Left forelimb (tissue), 1 donor: ENCODE results near the gene CTNNB1.
"Not testable (repeated sequence)": the region's sequence is repeated elsewhere in the genome, so short reads cannot be mapped to it uniquely, and the experiment has no call there.

Experiments used
- DNase-seq: peaks from one replicate; pipeline ENCODE4 v3.0.0-alpha.2; 2018; ENCODE audit warnings: low spot score

CTNNB1 gene

DNA sequence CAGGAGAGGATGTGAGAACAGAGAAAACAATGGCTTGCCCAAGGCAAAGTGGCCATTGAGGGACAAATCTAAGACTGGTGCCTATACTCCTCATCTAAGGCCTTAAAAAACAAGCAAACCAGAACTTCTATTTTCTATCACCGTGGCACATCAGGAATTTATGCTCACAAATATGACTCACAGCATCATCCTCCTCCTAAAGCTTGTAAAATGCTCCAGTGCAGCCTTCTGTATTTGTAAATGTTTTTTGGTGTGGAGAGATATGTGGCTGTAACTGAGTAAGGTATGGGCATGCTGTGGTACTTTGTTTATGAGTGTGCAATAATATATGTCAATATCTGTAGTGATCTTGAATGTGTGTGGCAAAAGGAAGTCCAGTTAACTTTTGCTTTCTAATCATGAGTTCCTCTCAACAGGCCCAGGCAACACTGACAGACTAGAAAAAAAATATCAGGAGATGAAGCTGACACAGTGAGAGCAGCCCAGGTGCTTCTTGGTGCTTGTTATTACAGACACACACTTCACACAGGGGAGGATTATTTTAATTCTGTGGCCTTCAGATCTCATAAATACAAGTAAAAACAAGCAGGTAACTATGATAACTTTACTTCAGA is 60.3 kb downstream of the CTNNB1 start:
- DNase-seq = no peak

DNA sequence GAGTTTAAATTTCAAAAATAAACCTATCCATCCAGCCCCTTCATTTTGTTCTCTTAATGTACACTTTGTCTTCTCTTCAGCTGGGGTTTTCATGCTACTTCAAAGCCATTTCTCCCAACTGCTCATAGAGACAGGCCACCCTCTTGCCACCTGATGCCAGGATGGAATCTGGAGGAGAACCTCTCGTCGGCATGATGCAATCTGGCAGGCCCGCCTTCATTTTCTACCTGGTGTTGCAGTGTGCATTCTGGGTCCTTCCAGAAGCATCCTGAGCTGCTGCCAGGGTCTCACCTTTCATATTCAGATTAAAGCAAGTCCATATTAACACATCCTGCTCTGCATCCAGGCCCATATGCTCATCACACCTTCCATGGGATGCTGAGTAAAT is 60.8 kb downstream of the CTNNB1 start:
- DNase-seq = no peak

DNA sequence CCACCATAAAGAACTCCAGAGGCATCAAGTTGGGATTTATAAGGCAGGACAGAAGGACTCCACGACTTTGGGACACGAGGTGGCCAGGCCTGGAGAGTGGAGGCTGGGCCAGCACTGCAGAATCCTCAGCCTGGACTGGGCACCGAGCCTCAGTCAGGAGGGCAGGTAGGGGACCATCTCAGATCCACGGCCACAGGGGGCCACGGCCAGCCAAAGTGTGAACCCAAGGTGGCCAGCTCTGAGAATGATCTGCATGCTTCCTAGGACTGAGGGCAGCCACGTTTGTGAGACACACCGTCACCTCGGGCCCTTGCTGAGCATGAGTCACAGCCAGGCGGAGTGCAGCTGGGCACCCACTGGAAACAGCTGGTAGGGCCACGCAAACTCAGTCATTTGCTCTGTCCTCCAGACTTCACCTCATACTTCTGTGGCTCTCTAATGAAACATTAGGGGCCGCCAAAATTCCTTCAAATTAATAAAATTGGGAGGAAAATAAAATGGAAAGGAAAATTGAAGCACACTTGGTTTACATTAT is 65.8 kb downstream of the CTNNB1 start:
- no peak for DNase-seq

DNA sequence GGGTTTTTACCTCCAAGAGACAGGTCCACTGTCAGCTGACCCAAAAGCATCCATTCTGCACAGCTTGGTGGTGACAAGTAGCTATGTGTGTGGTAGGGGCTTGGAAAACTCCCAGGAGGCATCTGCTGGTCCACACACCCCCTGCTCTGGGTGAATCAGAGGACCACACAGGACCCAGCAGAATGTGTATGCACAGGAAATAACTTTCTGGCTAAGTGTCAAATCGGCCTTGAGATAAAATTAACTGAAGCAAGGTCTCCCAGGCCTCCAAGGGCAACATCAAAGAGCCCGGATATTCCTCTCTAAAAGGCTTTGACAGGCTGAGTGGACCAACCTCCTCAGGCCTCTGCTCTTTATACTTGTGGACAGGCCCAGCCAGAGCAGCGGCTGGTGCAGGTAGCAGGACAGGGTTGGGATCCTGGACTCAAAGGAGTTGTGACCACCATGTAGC is 66.5 kb downstream of the CTNNB1 start:
- no peak for DNase-seq

DNA sequence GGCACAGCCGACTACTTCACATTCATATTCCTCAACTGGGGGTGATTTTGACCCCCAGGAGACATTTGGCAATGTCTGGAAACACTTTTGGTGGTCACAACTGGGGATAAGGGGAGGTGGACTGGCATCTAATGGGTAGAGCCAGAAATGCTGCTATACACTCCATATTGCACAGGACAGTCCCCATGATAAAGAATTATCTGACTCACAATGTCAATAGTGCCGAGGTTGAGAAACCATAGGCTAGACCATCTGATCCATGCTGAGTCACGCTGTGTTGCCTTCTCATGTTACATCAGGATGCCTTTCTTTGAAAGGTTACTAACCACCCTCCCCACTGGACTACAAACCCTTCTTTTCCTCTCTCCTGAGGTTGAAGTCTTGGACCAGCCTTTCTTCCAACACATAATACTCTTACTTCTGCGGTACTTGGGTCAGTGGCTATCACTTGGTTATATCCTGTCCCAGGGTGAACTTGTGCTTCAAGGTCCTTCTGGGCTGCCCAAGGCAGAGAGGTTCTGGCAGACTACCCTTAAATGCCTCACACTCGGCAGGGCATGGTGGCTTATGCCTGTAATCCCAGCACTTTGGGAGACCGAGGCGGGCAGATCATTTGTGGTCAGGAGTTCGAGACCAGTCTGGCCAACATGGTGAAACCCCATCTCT is 68.8 kb downstream of the CTNNB1 start:
- no peak for DNase-seq

DNA sequence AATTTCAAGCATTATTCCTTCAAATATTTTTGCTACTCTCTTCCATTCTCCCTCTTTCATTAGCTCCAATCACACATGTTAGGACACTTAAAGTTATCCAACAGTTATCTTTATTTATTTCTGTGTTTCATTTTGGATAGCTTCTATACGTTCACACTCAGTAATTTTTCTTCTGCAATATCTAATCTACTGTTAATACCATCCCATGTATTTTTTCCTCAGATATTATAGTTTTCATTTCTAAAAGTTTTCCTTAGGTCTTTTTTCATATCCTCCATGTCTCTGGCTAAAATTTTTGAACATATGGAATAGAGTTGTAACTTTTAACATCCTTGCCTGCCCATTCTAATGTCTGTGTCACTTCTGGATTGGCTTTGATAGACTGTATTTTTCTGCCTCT is 73.4 kb downstream of the CTNNB1 start:
- DNase-seq = no peak

DNA sequence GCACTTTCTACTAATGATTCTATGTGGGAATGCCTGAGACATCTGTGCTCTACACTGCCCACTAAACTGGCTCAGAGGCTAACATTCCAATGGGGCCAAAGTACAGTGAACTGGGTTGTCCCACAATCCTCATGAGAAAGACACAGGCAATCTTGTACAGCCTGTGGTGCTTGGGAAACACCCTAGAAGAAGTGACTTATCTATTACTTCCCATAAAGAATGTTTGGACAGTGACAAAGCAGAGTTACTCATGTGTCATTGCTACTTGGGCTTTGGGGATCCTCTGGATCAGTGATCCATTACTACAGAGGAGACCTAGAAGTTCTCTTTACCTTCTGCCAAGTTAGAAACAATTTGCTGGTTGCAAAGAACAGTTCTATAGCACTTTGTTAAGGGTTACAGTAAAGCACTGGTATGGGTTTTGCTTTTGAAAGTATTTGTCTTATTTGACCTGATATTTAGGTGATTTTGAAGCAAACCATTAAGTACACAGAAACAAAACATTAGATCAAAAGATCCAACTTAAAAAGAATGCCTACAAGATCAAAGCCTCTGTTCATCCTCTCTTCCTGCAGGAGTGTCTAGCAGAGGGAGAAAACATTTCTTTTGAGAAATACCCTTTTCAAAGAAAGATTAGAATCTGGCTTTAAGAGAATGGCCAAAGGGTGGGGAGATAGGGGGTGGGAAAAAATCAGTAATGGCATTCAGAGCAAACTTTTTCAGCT is 75.8 kb downstream of the CTNNB1 start:
- DNase-seq = no peak

GRCh38 chr3:41276191-41276590 is 76.9 kb downstream of the CTNNB1 start:
- DNase-seq = no peak

DNA sequence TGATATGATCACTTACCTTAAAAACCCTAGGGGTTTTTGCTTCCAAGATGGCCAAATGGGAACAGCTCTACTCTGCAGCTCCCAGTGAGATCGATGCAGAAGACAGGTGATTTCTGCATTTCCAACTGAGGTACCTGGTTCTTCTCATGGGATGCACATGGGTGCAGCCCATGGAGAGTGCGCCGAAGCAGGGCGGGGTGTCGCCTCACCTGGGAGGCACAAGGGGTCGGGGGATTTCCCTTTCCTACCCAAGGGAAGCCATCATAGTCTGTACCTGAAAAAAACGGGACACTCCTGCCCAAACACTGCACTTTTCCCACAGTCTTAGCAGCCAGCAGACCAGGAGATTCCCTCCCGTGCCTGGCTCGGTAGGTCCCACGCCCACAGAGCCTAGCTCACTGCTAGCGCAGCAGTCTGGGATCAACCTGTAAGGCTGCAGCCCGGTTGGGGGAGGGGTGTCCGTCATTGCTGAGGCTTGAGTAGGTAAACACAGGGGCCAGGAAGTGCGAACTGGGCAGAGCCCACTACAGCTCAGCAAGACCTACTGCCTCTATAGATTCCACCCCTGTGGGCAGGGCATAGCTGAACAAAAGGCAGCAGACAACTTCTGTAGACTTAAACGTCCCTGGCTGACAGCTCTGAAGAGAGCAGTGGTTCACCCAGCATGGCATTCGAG is 78.6 kb downstream of the CTNNB1 start:
- DNase-seq = no peak

DNA sequence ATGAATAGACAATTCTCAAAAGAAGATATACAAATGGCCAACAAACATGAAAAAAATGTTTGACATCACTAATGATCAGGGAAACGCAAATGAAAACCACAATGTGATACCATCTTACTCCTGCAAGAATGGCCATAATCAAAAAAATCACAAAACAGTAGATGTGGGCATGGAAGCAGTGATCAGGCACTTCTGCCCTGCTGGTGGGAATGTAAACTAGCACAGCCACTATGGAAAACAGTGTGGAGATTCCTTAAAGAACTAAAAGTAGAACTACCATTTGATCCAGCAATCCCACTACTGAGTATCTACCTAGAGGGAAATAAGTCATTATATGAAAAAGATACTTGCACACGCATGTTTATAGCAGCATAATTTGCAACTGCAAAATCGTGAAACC is 85.6 kb downstream of the CTNNB1 start:
- DNase-seq = not testable (repeated sequence)

DNA sequence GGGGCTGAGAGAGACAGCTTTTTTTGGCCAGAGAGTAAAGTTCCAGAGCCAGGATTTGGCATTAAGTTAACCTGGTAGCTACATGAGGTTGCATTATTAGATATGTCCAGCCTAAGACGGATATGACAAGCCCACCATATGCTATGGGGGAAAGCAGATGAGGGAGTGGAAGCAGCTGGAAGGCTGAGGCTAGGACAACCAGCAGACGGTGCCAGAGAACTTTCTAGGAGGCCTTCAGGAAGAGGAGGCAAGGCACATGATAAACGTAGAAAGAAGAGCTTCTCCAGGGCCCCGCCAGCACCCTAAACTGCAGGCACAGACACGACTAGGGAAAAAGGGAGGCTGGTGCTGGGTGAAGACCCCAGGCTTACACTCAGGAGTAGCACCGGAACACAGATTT is 87.0 kb downstream of the CTNNB1 start:
- DNase-seq = no peak

DNA sequence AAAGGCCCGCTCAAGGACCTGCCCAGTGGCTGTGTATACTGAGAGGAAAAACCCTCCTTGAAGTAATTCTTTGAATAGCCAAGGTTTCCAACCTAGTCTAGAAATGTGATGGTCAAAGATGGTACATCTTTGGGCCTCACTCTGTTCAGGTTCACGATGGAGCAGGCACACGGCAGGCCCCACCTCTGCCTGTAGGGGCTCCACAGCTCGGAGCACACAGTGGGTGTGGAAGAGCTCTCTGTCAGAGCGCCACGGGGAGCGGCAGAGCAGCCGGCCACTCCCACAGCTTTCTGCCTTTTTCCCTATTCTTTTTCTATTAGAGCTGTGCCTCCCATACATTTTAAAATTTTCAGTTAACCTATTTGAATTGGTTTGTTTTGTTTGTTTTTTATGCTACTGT is 89.5 kb downstream of the CTNNB1 start:
- no peak for DNase-seq
